ENCODE results near the gene DOCK1.
"Not testable (repeated sequence)": the region's sequence is repeated elsewhere in the genome, so short reads cannot be mapped to it uniquely, and the experiment has no call there.

The DOCK1 gene

GRCh38 chr10:127296696-127297095 is 391.5 kb downstream of the DOCK1 start:
- DNase-seq (ENCODE audit: low read depth) = no peak
- no peak overlapping the region for H3K4me3 ChIP-seq (ENCODE audit: low read depth, low read length)
- no peak for TF ChIP-seq MYC (IDR thresholded peaks at IDR 0.05; ENCODE audit: low read depth, low read length)

GRCh38 chr10:127298381-127298780 is 393.2 kb downstream of the DOCK1 start:
- no peak for TF ChIP-seq MAX (IDR thresholded peaks at IDR 0.05; ENCODE audit: low read depth, low read length)
- TF ChIP-seq CTCF (IDR thresholded peaks at IDR 0.05; ENCODE audit: low read depth, low read length) = no peak
- no peak for TF ChIP-seq MYC (IDR thresholded peaks at IDR 0.05; ENCODE audit: low read depth, low read length)
- TF ChIP-seq POLR2A (IDR thresholded peaks at IDR 0.05; ENCODE audit: extremely low read depth, insufficient read length) = no peak
- H3K4me3 ChIP-seq (ENCODE audit: low read depth, low read length) = no peak overlapping the region
- DNase-seq (ENCODE audit: low read depth) = no peak

GRCh38 chr10:127299192-127299591 is 394.0 kb downstream of the DOCK1 start:
- not testable (repeated sequence) for DNase-seq (ENCODE audit: low read depth); H3K4me3 ChIP-seq (ENCODE audit: low read depth, low read length)

- no peak overlapping the region for H3K4me3 ChIP-seq (ENCODE audit: low read depth, low read length)
- TF ChIP-seq POLR2A (IDR thresholded peaks at IDR 0.05; ENCODE audit: extremely low read depth, insufficient read length) (no peak), CTCF (IDR thresholded peaks at IDR 0.05; ENCODE audit: low read depth, low read length) (no peak), MYC (IDR thresholded peaks at IDR 0.05; ENCODE audit: low read depth, low read length) (no peak), MAX (IDR thresholded peaks at IDR 0.05; ENCODE audit: low read depth, low read length) (no peak)
- no peak for DNase-seq (ENCODE audit: low read depth)
Measured at GRCh38 chr10:127299956-127300689, 394.9 kb downstream of the DOCK1 start.

GRCh38 chr10:127300868-127301321 is 395.7 kb downstream of the DOCK1 start:
- no peak for DNase-seq (ENCODE audit: low read depth)
- no peak overlapping the region for H3K4me3 ChIP-seq (ENCODE audit: low read depth, low read length)
- TF ChIP-seq CTCF (IDR thresholded peaks at IDR 0.05; ENCODE audit: low read depth, low read length) (no peak), POLR2A (IDR thresholded peaks at IDR 0.05; ENCODE audit: extremely low read depth, insufficient read length) (no peak), MYC (IDR thresholded peaks at IDR 0.05; ENCODE audit: low read depth, low read length) (no peak), MAX (IDR thresholded peaks at IDR 0.05; ENCODE audit: low read depth, low read length) (no peak)

- H3K4me3 ChIP-seq (ENCODE audit: low read depth, low read length) = no peak overlapping the region
- no peak for DNase-seq (ENCODE audit: low read depth)
- TF ChIP-seq POLR2A (IDR thresholded peaks at IDR 0.05; ENCODE audit: extremely low read depth, insufficient read length) = no peak
- TF ChIP-seq CTCF (IDR thresholded peaks at IDR 0.05; ENCODE audit: low read depth, low read length) = no peak
- no peak for TF ChIP-seq MAX (IDR thresholded peaks at IDR 0.05; ENCODE audit: low read depth, low read length)
- no peak for TF ChIP-seq MYC (IDR thresholded peaks at IDR 0.05; ENCODE audit: low read depth, low read length)
Measured at GRCh38 chr10:127302343-127302742, 397.1 kb downstream of the DOCK1 start.

GRCh38 chr10:127303105-127303504 is 397.9 kb downstream of the DOCK1 start:
- no peak overlapping the region for H3K4me3 ChIP-seq (ENCODE audit: low read depth, low read length)
- no peak for TF ChIP-seq MYC (IDR thresholded peaks at IDR 0.05; ENCODE audit: low read depth, low read length)
- TF ChIP-seq POLR2A (IDR thresholded peaks at IDR 0.05; ENCODE audit: extremely low read depth, insufficient read length) = no peak
- TF ChIP-seq CTCF (IDR thresholded peaks at IDR 0.05; ENCODE audit: low read depth, low read length) = no peak
- no peak for TF ChIP-seq MAX (IDR thresholded peaks at IDR 0.05; ENCODE audit: low read depth, low read length)
- no peak for DNase-seq (ENCODE audit: low read depth)

Measured in NB4 (cell line).